Endothelial cell of umbilical vein (primary cell): ENCODE measurements around the gene DCDC1.

Experiments
- GATA2 ChIP-seq: IDR thresholded peaks from 2 replicates; pipeline ENCODE4 v1.7.0; 2011; ENCODE audit warnings: low read depth, mild to moderate bottlenecking, moderate library complexity, mixed read lengths, low read length; ENCODE audit not compliant: insufficient read length, insufficient read depth
- MYC ChIP-seq: IDR thresholded peaks from one replicate; pipeline ENCODE4 v1.6.1; 2011; ENCODE audit warnings: mild to moderate bottlenecking, low read depth, low read length
- POLR2AphosphoS5 ChIP-seq: IDR thresholded peaks from 2 replicates; pipeline ENCODE4 v1.6.1; 2012; ENCODE audit warnings: low read depth, mild to moderate bottlenecking, control low read depth, low read length, moderate library complexity; ENCODE audit not compliant: insufficient read depth
- TF ChIP-seq, protein P1 (sequence below), 2 donors: IDR thresholded peaks; 1 replicate in 1 of 2; 2 replicates in 1 of 2; pipeline ENCODE4 v1.5.1; 2011; ENCODE audit warnings: low read length in 2 of 2, mild to moderate bottlenecking in 2 of 2, moderate library complexity in 2 of 2, control low read depth in 1 of 2, inconsistent platforms in 1 of 2, low read depth in 1 of 2; ENCODE audit not compliant: insufficient read depth in 1 of 2; ENCODE audit errors: extremely low read depth in 1 of 2

DNA sequence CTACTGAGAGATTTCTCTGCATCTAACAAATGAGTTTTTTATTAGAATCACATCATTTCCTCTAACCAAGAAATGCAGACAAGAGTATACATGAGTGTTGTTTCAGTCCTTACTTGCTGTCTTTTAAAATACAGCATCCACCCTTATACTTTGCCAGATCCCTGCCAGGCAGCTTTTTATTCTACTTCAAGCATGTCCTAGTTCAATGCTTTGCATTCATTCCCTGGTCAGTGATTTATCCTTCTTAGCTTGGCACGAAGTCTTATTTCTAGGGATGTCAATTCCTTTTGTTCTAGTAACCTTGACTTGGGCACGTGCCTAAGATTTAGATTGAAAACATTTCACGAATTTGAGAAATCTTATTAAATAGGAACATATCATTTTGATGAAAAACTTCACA lies 476.2 kb downstream of the DCDC1 start:
- TF ChIP-seq, protein P1, sequence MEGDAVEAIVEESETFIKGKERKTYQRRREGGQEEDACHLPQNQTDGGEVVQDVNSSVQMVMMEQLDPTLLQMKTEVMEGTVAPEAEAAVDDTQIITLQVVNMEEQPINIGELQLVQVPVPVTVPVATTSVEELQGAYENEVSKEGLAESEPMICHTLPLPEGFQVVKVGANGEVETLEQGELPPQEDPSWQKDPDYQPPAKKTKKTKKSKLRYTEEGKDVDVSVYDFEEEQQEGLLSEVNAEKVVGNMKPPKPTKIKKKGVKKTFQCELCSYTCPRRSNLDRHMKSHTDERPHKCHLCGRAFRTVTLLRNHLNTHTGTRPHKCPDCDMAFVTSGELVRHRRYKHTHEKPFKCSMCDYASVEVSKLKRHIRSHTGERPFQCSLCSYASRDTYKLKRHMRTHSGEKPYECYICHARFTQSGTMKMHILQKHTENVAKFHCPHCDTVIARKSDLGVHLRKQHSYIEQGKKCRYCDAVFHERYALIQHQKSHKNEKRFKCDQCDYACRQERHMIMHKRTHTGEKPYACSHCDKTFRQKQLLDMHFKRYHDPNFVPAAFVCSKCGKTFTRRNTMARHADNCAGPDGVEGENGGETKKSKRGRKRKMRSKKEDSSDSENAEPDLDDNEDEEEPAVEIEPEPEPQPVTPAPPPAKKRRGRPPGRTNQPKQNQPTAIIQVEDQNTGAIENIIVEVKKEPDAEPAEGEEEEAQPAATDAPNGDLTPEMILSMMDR (IDR thresholded peaks at IDR 0.05; ENCODE audit: extremely low read depth in 1 of 2, insufficient read depth in 1 of 2, low read depth in 1 of 2, low read length in 2 of 2), result no peak
- TF ChIP-seq GATA2, result no peak
- no peak for TF ChIP-seq MYC
- no peak for TF ChIP-seq POLR2AphosphoS5
